Omental fat pad (tissue), 4 donors: ENCODE data around the gene HORMAD1. TPM values are rescaled to one million over a fixed set of nuclear protein-coding genes. Genes with fewer than 3 reads are reported as not detected.
"Not testable (repeated sequence)": the region's sequence is repeated elsewhere in the genome, so short reads cannot be mapped to it uniquely, and the experiment has no call there.

Source experiments
- ATAC-seq: fragments of 150-250 bp; one replicate; pipeline ENCODE4 v1.9.1; 2016; ENCODE audit warnings: mild to moderate bottlenecking, moderate library complexity; ENCODE audit not compliant: low FRiP score
- DNase-seq: peaks from one replicate; pipeline ENCODE4 v3.0.0-alpha.2; 2019; ENCODE audit warnings: low spot score
- total RNA-seq, 4 donors: library from RNA; depleted of rRNA; stranded (reverse); fragments of >200 nt; gene quantifications; one replicate each; pipeline ENCODE4 v1.1.0, GENCODE V29; 2016
- TF ChIP-seq, protein P1 (sequence below), 3 donors: fragments of 450-650 bp; IDR thresholded peaks; one replicate each; pipeline ENCODE4 v1.5.1; 2016 to 2017; ENCODE audit warnings: antibody characterized with exemption in 3 of 3, mild to moderate bottlenecking in 3 of 3, moderate library complexity in 2 of 3

HORMAD1 gene
- total RNA-seq, 4 donors from 2014 or later = 0.46 to 2.0 TPM; not detected in 2

DNA sequence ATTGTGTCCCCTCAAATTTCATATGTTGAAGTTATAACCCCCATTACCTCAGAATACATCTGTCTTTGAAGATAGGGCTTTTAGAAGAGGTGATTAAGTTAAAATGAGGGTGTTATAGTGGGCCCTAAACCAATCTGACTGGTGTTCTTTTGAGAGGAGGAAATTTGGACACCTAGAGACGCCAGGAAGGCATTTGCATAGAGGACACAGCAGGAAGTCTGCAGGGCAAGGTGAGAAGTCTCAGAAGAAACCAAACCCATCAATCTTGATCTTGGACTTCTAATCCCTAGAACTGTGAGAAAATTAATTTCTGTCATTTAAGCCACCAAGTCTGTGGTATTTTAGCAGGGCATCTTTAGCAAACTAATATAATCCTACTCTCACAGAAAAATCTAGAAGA, 36.8 kb downstream of the HORMAD1 start:
- TF ChIP-seq, protein P1, sequence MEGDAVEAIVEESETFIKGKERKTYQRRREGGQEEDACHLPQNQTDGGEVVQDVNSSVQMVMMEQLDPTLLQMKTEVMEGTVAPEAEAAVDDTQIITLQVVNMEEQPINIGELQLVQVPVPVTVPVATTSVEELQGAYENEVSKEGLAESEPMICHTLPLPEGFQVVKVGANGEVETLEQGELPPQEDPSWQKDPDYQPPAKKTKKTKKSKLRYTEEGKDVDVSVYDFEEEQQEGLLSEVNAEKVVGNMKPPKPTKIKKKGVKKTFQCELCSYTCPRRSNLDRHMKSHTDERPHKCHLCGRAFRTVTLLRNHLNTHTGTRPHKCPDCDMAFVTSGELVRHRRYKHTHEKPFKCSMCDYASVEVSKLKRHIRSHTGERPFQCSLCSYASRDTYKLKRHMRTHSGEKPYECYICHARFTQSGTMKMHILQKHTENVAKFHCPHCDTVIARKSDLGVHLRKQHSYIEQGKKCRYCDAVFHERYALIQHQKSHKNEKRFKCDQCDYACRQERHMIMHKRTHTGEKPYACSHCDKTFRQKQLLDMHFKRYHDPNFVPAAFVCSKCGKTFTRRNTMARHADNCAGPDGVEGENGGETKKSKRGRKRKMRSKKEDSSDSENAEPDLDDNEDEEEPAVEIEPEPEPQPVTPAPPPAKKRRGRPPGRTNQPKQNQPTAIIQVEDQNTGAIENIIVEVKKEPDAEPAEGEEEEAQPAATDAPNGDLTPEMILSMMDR (IDR thresholded peaks at IDR 0.05) = no peak
- no peak for DNase-seq

DNA sequence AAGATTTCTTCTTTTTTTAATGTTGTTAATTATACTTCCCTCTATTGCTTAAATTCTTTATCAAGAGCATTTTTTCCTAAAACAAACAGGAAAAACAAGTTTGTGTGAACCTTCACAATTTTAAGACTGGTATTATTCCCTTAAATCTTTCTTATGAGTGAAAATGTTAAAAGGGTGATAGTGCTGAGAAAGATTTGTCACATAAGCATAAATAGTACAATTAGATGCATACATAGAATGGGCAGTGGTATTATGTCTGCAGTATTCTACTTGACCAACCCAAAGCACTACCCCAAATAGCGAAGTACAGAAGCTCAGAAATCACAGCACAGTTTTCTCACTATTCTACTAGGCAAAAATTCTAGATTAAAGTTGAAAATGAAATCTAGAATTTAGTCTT, 41.7 kb downstream of the HORMAD1 start:
- TF ChIP-seq, protein P1 (IDR thresholded peaks at IDR 0.05) = no peak
- ATAC-seq (no peak), DNase-seq (no peak)

More for the DNA sequence above, 36.8 kb downstream of the HORMAD1 start:
- ATAC-seq = no peak

DNA sequence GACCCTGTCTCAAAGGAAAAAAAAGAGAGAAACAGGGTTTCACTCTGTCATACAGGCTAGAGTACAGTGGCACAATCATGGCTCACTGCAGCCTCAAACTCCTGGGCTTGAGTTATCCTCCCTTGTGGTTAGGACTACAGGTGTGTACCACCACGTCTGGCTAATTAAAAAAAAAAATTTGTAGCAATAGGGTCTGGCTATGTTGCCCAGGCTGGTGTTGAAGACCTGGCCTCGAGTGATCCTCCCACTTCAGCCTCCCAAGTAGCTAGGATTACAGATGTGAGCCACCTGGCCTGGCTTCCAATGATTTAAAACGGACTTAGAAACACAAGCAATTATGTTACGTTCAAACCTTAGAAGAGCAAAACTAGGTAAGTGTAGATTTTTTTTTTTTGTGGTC, 45.8 kb downstream of the HORMAD1 start:
- TF ChIP-seq, protein P1 (IDR thresholded peaks at IDR 0.05) = no peak
- no peak for ATAC-seq
- no peak for DNase-seq

DNA sequence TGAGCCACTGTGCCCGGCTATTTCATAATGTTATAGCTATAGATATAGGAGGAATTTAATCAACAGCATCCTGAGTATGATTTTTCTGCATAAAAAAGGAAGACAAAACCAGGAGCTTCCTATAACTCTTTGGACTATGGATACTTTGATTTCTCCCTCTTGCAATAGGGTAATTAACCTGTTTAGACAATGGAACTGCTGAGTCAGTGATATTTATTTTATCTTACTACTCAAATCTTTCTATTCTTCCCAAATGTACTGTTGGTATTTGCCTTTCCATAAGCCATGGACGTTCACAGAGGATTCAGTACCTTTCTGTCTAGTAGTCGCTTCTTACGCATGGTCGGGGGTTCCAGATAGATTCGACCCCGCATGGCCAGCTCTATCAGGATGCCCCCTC, 57.4 kb downstream of the HORMAD1 start:
- TF ChIP-seq, protein P1 (IDR thresholded peaks at IDR 0.05) = no peak

DNA sequence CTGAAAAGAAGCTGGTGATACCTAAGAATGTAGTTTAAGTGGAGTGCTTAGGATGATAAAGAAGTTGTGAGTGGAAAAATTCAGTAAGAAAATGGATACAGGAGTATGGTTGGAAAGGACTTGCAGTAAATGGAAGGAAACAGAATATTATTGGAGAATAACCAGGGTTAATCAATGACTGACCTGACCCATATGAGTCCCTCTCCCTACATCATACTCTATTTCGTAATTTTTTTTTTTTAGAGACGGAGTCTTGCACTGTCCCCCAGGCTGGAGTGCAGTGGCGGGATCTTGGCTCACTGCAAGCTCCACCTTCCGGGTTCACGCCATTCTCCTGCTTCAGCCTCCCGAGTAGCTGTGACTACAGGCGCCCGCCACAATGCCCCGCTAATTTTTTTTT, 57.9 kb downstream of the HORMAD1 start:
- ATAC-seq = no peak
- no peak for DNase-seq
- TF ChIP-seq, protein P1 (IDR thresholded peaks at IDR 0.05) = no peak

More for the DNA sequence above, 57.4 kb downstream of the HORMAD1 start:
- DNase-seq (no peak), ATAC-seq (no peak)

DNA sequence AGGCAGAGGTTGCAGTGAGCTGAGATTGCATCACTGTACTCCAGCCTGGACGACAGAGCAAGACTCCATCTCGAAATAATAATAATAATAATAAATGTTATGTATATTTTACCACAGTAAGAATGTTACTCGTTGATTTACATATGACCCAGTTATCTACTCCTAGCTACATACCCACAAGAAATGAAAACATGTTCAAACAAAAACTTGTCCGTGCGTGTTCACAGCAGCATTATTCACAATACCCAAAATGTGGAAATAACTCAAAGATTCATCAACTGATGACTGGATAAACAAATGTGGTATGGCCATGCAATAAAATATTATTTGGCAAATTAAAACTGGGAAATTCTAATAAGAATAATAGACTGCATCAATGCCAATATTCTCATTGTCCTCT, 59.5 kb downstream of the HORMAD1 start:
- no peak for ATAC-seq
- TF ChIP-seq, protein P1 (IDR thresholded peaks at IDR 0.05) = no peak
- DNase-seq = no peak

DNA sequence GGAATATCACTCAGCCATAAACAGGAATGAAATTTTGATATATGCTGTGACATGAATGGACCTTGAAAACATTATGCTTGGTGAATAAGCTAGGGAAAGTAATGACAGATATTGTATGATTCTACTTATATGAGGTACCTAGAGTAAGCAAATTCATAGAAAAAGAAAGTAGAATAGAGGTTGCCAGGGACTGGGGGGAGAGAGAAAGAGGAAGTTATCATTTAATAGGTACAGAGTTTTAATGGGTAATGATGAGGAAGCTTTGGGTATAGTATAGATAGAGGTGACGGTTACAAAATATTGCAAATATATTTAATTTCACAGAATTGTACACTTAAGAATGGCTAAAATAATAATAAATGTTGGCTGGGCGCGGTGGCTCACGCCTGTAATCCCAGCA, 60.1 kb downstream of the HORMAD1 start:
- ATAC-seq (no peak), DNase-seq (no peak)
- TF ChIP-seq, protein P1 (IDR thresholded peaks at IDR 0.05) = no peak

DNA sequence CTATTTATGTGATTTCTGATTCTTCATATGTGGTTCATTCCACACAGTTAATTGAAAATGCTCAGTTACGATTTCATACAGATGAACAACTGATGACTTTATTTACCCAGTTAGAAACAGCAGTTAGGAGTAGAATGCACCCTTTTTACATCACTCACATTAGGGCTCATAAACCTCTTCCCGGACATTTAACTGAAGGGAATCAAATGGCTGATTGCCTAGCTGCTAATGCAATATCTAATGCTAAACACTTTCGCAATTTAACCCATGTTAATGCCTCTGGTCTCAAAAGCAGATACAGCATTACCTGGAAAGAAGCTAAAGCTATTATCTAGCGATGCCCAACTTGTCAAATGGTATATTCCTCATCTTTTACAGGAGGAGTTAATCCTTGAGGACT, 63.6 kb downstream of the HORMAD1 start:
- not testable (repeated sequence) for ATAC-seq, DNase-seq

DNA sequence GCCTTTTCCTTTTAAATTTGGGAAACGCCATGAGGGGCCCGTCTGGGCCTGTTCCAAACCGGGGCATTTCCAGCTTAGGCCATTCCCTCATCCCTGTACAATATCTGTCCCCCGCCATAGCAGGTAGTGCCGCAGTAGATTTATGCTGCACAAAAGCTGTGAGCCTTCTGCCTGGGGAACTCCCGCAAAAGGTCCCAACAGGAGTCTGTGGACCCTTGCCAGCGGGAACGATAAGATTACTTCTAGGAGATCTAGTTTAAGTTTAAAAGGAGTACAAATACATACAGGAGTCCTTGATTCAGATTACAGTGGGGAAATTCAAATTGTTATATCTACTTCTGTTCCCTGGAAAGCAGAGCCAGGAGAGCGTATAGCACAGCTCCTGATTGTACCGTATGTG, 66.1 kb downstream of the HORMAD1 start:
- DNase-seq, ATAC-seq: not testable (repeated sequence)
